ENCODE data around the gene FAM20C.

The FAM20C gene

GRCh38 chr7:297611-298374 is 105.4 kb downstream of the FAM20C start:
- no peak for DNase-seq (ENCODE audit: low read depth)
- TF ChIP-seq CTCF (IDR thresholded peaks at IDR 0.05; ENCODE audit: low read depth, low read length, missing control alignments) = no peak
- H3K4me3 ChIP-seq (ENCODE audit: low read depth, low read length) = no peak overlapping the region
- in situ Hi-C loops (cut with HindIII; ENCODE audit: low sequenced_read_pairs) = no loop called here

GRCh38 chr7:298375-298702 is 106.0 kb downstream of the FAM20C start:
- no peak overlapping the region for H3K4me3 ChIP-seq (ENCODE audit: low read depth, low read length)
- no peak for DNase-seq (ENCODE audit: low read depth)
- in situ Hi-C loops (cut with HindIII; ENCODE audit: low sequenced_read_pairs) = no loop called here
- no peak for TF ChIP-seq CTCF (IDR thresholded peaks at IDR 0.05; ENCODE audit: low read depth, low read length, missing control alignments)

- H3K4me3 ChIP-seq (ENCODE audit: low read depth, low read length) = no peak overlapping the region
- in situ Hi-C loops (cut with HindIII; ENCODE audit: low sequenced_read_pairs) = no loop called here
- DNase-seq (ENCODE audit: low read depth) = no peak
- TF ChIP-seq CTCF (IDR thresholded peaks at IDR 0.05; ENCODE audit: low read depth, low read length, missing control alignments) = no peak
Observed at GRCh38 chr7:298743-299142, 106.4 kb downstream of the FAM20C start.

- no peak for TF ChIP-seq CTCF (IDR thresholded peaks at IDR 0.05; ENCODE audit: low read depth, low read length, missing control alignments)
- DNase-seq (ENCODE audit: low read depth) = no peak
- in situ Hi-C loops (cut with HindIII; ENCODE audit: low sequenced_read_pairs) = no loop called here
- no peak overlapping the region for H3K4me3 ChIP-seq (ENCODE audit: low read depth, low read length)
Observed at GRCh38 chr7:299169-299568, 106.8 kb downstream of the FAM20C start.

GRCh38 chr7:299628-300027 is 107.3 kb downstream of the FAM20C start:
- no peak for TF ChIP-seq CTCF (IDR thresholded peaks at IDR 0.05; ENCODE audit: low read depth, low read length, missing control alignments)
- H3K4me3 ChIP-seq (ENCODE audit: low read depth, low read length) = no peak overlapping the region
- in situ Hi-C loops (cut with HindIII; ENCODE audit: low sequenced_read_pairs) = no loop called here
- no peak for DNase-seq (ENCODE audit: low read depth)

GRCh38 chr7:300048-300447 is 107.7 kb downstream of the FAM20C start:
- DNase-seq (ENCODE audit: low read depth) = no peak
- H3K4me3 ChIP-seq (ENCODE audit: low read depth, low read length) = no peak overlapping the region
- TF ChIP-seq CTCF (IDR thresholded peaks at IDR 0.05; ENCODE audit: low read depth, low read length, missing control alignments) = no peak
- in situ Hi-C loops (cut with HindIII; ENCODE audit: low sequenced_read_pairs) = no loop called here
